Left forelimb (tissue), 1 donor: Measurements from ENCODE around the gene PYGB.

Source experiments
- DNase-seq: peaks from one replicate; pipeline ENCODE4 v3.0.0-alpha.2; 2018; ENCODE audit warnings: low spot score

The PYGB gene

GRCh38 chr20:25216199-25216945 is 31.5 kb upstream of the PYGB start:
- no peak for DNase-seq

- DNase-seq, result no peak
Measured at GRCh38 chr20:25217161-25218108, 30.4 kb upstream of the PYGB start.

GRCh38 chr20:25218109-25218486 is 29.8 kb upstream of the PYGB start:
- DNase-seq, result no peak

GRCh38 chr20:25218492-25218891 is 29.4 kb upstream of the PYGB start:
- DNase-seq, result no peak

- no peak for DNase-seq
Measured at GRCh38 chr20:25219365-25219764, 28.5 kb upstream of the PYGB start.

GRCh38 chr20:25220021-25220730 is 27.7 kb upstream of the PYGB start:
- no peak for DNase-seq

GRCh38 chr20:25220810-25221591 is 26.9 kb upstream of the PYGB start:
- no peak for DNase-seq

GRCh38 chr20:25221592-25222460 is 26.1 kb upstream of the PYGB start:
- DNase-seq, result no peak

GRCh38 chr20:25222461-25223178 is 25.3 kb upstream of the PYGB start:
- no peak for DNase-seq

- no peak for DNase-seq
Measured at GRCh38 chr20:25223179-25223661, 24.7 kb upstream of the PYGB start.

- no peak for DNase-seq
Measured at GRCh38 chr20:25223765-25224720, 23.8 kb upstream of the PYGB start.

- DNase-seq, result no peak
Measured at GRCh38 chr20:25224941-25225340, 22.9 kb upstream of the PYGB start.

- no peak for DNase-seq
Measured at GRCh38 chr20:25225642-25226432, 22.0 kb upstream of the PYGB start.

- DNase-seq, result no peak
Measured at GRCh38 chr20:25226433-25227316, 21.2 kb upstream of the PYGB start.

GRCh38 chr20:25227317-25227831 is 20.5 kb upstream of the PYGB start:
- DNase-seq, result no peak

- DNase-seq, result no peak
Measured at GRCh38 chr20:25229486-25230165, 18.3 kb upstream of the PYGB start.
